Karpas-422 (cell line): ENCODE data around the gene STK35. TPM values are rescaled to one million over a fixed set of nuclear protein-coding genes. Genes with fewer than 3 reads are reported as not detected.

Experiments
- DNase-seq: peaks from one replicate; pipeline ENCODE4 v3.0.0-alpha.2; 2015
- H2AFZ ChIP-seq: fragments of 200-600 bp; sonication (generic); 2 replicates; pipeline ENCODE4 v1.6.1; 2014; ENCODE audit warnings: antibody characterized with exemption, low read length, mixed read lengths
- H3K27ac ChIP-seq: fragments of 200-600 bp; sonication (generic); 2 replicates; pipeline ENCODE4 v1.5.1; 2014; ENCODE audit warnings: mild to moderate bottlenecking, low read length, moderate library complexity
- H3K27me3 ChIP-seq: fragments of 200-600 bp; sonication (generic); 2 replicates; pipeline ENCODE4 v1.6.1; 2014; ENCODE audit warnings: low read length, mixed read lengths
- H3K36me3 ChIP-seq: fragments of 200-600 bp; sonication (generic); 2 replicates; pipeline ENCODE4 v1.6.1; 2014; ENCODE audit warnings: low read length, mixed read lengths; ENCODE audit not compliant: insufficient read depth
- H3K4me1 ChIP-seq: fragments of 200-600 bp; sonication (generic); 2 replicates; pipeline ENCODE4 v1.6.1; 2014; ENCODE audit warnings: mild to moderate bottlenecking, low read length, mixed read lengths
- H3K4me2 ChIP-seq: fragments of 200-600 bp; sonication (generic); 2 replicates; pipeline ENCODE4 v1.6.1; 2014; ENCODE audit warnings: low read length, low read depth, mild to moderate bottlenecking; ENCODE audit not compliant: poor library complexity, severe bottlenecking
- H3K4me3 ChIP-seq: fragments of 200-600 bp; sonication (generic); 2 replicates; pipeline ENCODE4 v1.5.1; 2014; ENCODE audit warnings: mild to moderate bottlenecking, antibody characterized with exemption, low read length, mixed read lengths
- H3K79me2 ChIP-seq: fragments of 200-600 bp; sonication (generic); 2 replicates; pipeline ENCODE4 v1.6.1; 2014; ENCODE audit warnings: mild to moderate bottlenecking, low read length, mixed read lengths
- H3K9ac ChIP-seq: fragments of 200-600 bp; sonication (generic); 2 replicates; pipeline ENCODE4 v1.6.0; 2014; ENCODE audit warnings: low read length
- H3K9me2 ChIP-seq: fragments of 200-600 bp; sonication (generic), shearing (Covaris generic); replicated peaks from 2 replicates; pipeline ENCODE4 v1.6.0; 2014; ENCODE audit warnings: mild to moderate bottlenecking, low read length, moderate library complexity; ENCODE audit not compliant: insufficient read depth
- H3K9me3 ChIP-seq: fragments of 300-700, 200-600 bp; sonication (generic); 2 replicates; pipeline ENCODE4 v1.6.1; 2014; ENCODE audit warnings: low read length, mixed read lengths
- H4K20me1 ChIP-seq: fragments of 200-600 bp; sonication (generic); 2 replicates; pipeline ENCODE4 v1.6.1; 2014; ENCODE audit warnings: mild to moderate bottlenecking, antibody characterized with exemption, low read length, low read depth; ENCODE audit not compliant: insufficient read depth
- total RNA-seq: library from RNA; depleted of rRNA; stranded (reverse); fragments of >200 nt; shearing (Covaris generic); gene quantifications from 2 replicates; pipeline ENCODE4 v1.2.3, GENCODE V29; 2014; ENCODE audit warnings: low replicate concordance

STK35 gene
- total RNA-seq, 1 experiment from 2014 or later: 8.7 TPM

- Histone ChIP-seq H3K79me2 (no peaks in the 10 kb centered on the region), H3K27ac (no peak overlapping the region), H3K9me2 (no peaks in the 10 kb centered on the region), H3K4me2 (no peak overlapping the region), H3K9ac (no peak overlapping the region), H2AFZ (no peak overlapping the region), H3K9me3 (no peaks in the 10 kb centered on the region), H3K36me3 (no peaks in the 10 kb centered on the region), H4K20me1 (peaks cover 24% of the 10 kb centered on the region; the same call in 1 of the 2 replicates), H3K4me3 (no peak overlapping the region), H3K27me3 (no peaks in the 10 kb centered on the region), H3K4me1 (no peaks in the 10 kb centered on the region; the same call in 1 of the 2 replicates)
- no peak for DNase-seq
These were observed 40.3 kb downstream of the STK35 start for GRCh38 chr20:2141600-2142575.

GRCh38 chr20:2142649-2143048 is 41.0 kb downstream of the STK35 start:
- Histone ChIP-seq H3K4me3 (no peak overlapping the region), H3K27ac (no peak overlapping the region), H2AFZ (no peak overlapping the region), H3K9me2 (no peaks in the 10 kb centered on the region), H3K79me2 (no peaks in the 10 kb centered on the region), H3K4me2 (no peak overlapping the region), H3K4me1 (no peaks in the 10 kb centered on the region; the same call in 1 of the 2 replicates), H3K9me3 (no peaks in the 10 kb centered on the region), H4K20me1 (peaks cover 17% of the 10 kb centered on the region; the same call in 1 of the 2 replicates), H3K27me3 (no peaks in the 10 kb centered on the region), H3K9ac (no peak overlapping the region), H3K36me3 (no peaks in the 10 kb centered on the region)
- no peak for DNase-seq

GRCh38 chr20:2143594-2143993 is 42.0 kb downstream of the STK35 start:
- Histone ChIP-seq H3K79me2 (no peaks in the 10 kb centered on the region), H3K27ac (no peak overlapping the region), H3K4me2 (no peak overlapping the region), H3K27me3 (no peaks in the 10 kb centered on the region), H2AFZ (no peak overlapping the region), H3K9ac (no peak overlapping the region), H4K20me1 (peaks cover 14% of the 10 kb centered on the region; the same call in 1 of the 2 replicates), H3K4me3 (no peak overlapping the region), H3K9me2 (no peaks in the 10 kb centered on the region), H3K9me3 (no peaks in the 10 kb centered on the region), H3K36me3 (no peaks in the 10 kb centered on the region), H3K4me1 (no peaks in the 10 kb centered on the region; the same call in 1 of the 2 replicates)
- no peak for DNase-seq

GRCh38 chr20:2144850-2145249 is 43.2 kb downstream of the STK35 start:
- no peaks in the 10 kb centered on the region for H3K79me2 ChIP-seq
- no peak overlapping the region for H2AFZ ChIP-seq
- no peak overlapping the region for H3K4me2 ChIP-seq
- H4K20me1 ChIP-seq: peaks cover 11% of the 10 kb centered on the region; the same call in 1 of the 2 replicates
- no peaks in the 10 kb centered on the region for H3K36me3 ChIP-seq
- no peaks in the 10 kb centered on the region; the same call in 1 of the 2 replicates for H3K4me1 ChIP-seq
- no peaks in the 10 kb centered on the region for H3K9me2 ChIP-seq
- H3K9ac ChIP-seq: no peak overlapping the region
- DNase-seq: no peak
- H3K27me3 ChIP-seq: no peaks in the 10 kb centered on the region
- H3K9me3 ChIP-seq: no peaks in the 10 kb centered on the region
- no peak overlapping the region for H3K27ac ChIP-seq
- no peak overlapping the region for H3K4me3 ChIP-seq

- no peak overlapping the region for H3K27ac ChIP-seq
- H3K9me3 ChIP-seq: no peaks in the 10 kb centered on the region
- no peaks in the 10 kb centered on the region for H3K27me3 ChIP-seq
- DNase-seq: no peak
- no peaks in the 10 kb centered on the region for H3K36me3 ChIP-seq
- no peak overlapping the region for H3K4me3 ChIP-seq
- H3K4me1 ChIP-seq: no peaks in the 10 kb centered on the region; the same call in 1 of the 2 replicates
- H3K9ac ChIP-seq: no peak overlapping the region
- H3K79me2 ChIP-seq: no peaks in the 10 kb centered on the region
- no peak overlapping the region for H3K4me2 ChIP-seq
- H2AFZ ChIP-seq: no peak overlapping the region
- H4K20me1 ChIP-seq: peaks cover 8% of the 10 kb centered on the region; the same call in 1 of the 2 replicates
- no peaks in the 10 kb centered on the region for H3K9me2 ChIP-seq
These were observed 43.7 kb downstream of the STK35 start for GRCh38 chr20:2145376-2145775.

- Histone ChIP-seq H3K79me2 (no peaks in the 10 kb centered on the region), H4K20me1 (peaks cover 12% of the 10 kb centered on the region), H3K4me3 (no peak overlapping the region), H3K9ac (no peak overlapping the region), H3K27me3 (no peaks in the 10 kb centered on the region), H3K36me3 (no peaks in the 10 kb centered on the region), H3K9me2 (no peaks in the 10 kb centered on the region), H3K27ac (no peak overlapping the region), H3K4me2 (no peak overlapping the region), H2AFZ (no peak overlapping the region), H3K9me3 (no peaks in the 10 kb centered on the region), H3K4me1 (no peaks in the 10 kb centered on the region; the same call in 1 of the 2 replicates)
- no peak for DNase-seq
These were observed 44.6 kb downstream of the STK35 start for GRCh38 chr20:2146080-2146867.

GRCh38 chr20:2149507-2149906 is 47.9 kb downstream of the STK35 start:
- H3K27me3 ChIP-seq: no peaks in the 10 kb centered on the region
- H3K4me2 ChIP-seq: no peak overlapping the region
- H3K36me3 ChIP-seq: no peaks in the 10 kb centered on the region
- no peak overlapping the region for H3K4me3 ChIP-seq
- no peaks in the 10 kb centered on the region for H3K4me1 ChIP-seq
- no peak overlapping the region for H3K27ac ChIP-seq
- H3K9ac ChIP-seq: no peak overlapping the region
- no peaks in the 10 kb centered on the region for H3K79me2 ChIP-seq
- no peaks in the 10 kb centered on the region for H3K9me3 ChIP-seq
- peaks cover 9% of the 10 kb centered on the region for H4K20me1 ChIP-seq
- no peaks in the 10 kb centered on the region for H3K9me2 ChIP-seq
- DNase-seq: no peak
- H2AFZ ChIP-seq: no peak overlapping the region

- no peak for DNase-seq
- Histone ChIP-seq H3K9me3 (no peaks in the 10 kb centered on the region), H2AFZ (no peak overlapping the region), H3K79me2 (no peaks in the 10 kb centered on the region), H3K27me3 (no peaks in the 10 kb centered on the region), H3K9me2 (no peaks in the 10 kb centered on the region), H3K4me1 (no peaks in the 10 kb centered on the region), H3K4me2 (no peak overlapping the region), H3K9ac (no peak overlapping the region), H3K36me3 (no peaks in the 10 kb centered on the region), H3K4me3 (no peak overlapping the region), H4K20me1 (peaks cover 9% of the 10 kb centered on the region), H3K27ac (no peak overlapping the region)
These were observed 49.0 kb downstream of the STK35 start for GRCh38 chr20:2150660-2151059.
